Measurements from ENCODE around the gene GK.

DNA sequence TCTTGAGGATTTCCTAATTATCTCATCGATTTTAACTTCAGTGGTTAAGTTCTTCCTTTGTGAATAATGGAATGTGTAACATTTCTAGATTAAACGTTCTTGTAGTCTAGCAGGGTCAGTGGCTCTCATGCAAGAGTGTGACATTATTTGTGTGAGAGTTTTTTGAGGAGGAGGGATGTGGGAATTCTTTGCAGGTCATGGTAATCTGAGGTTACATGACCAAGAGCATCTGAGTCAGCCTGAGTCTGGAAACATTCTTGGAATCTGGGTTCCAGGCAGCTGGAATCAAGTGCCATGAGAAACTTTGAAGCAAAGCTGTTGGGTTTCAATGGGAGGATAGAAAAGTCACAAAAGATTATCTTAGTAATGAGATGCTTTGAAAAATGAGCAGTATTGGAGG, 49.5 kb downstream of the GK start:
- no peak for TF ChIP-seq POLR2A (IDR thresholded peaks at IDR 0.05)
- TF ChIP-seq, protein P1, sequence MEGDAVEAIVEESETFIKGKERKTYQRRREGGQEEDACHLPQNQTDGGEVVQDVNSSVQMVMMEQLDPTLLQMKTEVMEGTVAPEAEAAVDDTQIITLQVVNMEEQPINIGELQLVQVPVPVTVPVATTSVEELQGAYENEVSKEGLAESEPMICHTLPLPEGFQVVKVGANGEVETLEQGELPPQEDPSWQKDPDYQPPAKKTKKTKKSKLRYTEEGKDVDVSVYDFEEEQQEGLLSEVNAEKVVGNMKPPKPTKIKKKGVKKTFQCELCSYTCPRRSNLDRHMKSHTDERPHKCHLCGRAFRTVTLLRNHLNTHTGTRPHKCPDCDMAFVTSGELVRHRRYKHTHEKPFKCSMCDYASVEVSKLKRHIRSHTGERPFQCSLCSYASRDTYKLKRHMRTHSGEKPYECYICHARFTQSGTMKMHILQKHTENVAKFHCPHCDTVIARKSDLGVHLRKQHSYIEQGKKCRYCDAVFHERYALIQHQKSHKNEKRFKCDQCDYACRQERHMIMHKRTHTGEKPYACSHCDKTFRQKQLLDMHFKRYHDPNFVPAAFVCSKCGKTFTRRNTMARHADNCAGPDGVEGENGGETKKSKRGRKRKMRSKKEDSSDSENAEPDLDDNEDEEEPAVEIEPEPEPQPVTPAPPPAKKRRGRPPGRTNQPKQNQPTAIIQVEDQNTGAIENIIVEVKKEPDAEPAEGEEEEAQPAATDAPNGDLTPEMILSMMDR (IDR thresholded peaks at IDR 0.05) = no peak

Data from testis (tissue), 2 donors.